ENCODE data around the gene ST6GALNAC6.
A peak's percentile ranks its signal among the peaks of the same experiment; 100 is the strongest.

The ST6GALNAC6 gene

GRCh38 chr9:127903557-127904475 lies 4.4 kb upstream of the ST6GALNAC6 start:
- H3K4me3 ChIP-seq (replicated peaks; ENCODE audit: low read depth, low read length) = no peak overlapping the region
- TF ChIP-seq CTCF (IDR thresholded peaks at IDR 0.05; ENCODE audit: low read length, missing control alignments) = no peak
- DNase-seq (ENCODE audit: low read depth) = no peak

GRCh38 chr9:127898433-127899127 lies 823 bp downstream of the ST6GALNAC6 start:
- TF ChIP-seq CTCF (IDR thresholded peaks at IDR 0.05; ENCODE audit: low read length, missing control alignments) = no peak
- DNase-seq (ENCODE audit: low read depth) = peak; percentile 93
- peak overlapping the region; percentile 90 for H3K4me3 ChIP-seq (replicated peaks; ENCODE audit: low read depth, low read length)

GRCh38 chr9:127897193-127897692 lies 2.2 kb downstream of the ST6GALNAC6 start:
- TF ChIP-seq CTCF (IDR thresholded peaks at IDR 0.05; ENCODE audit: low read length, missing control alignments) = no peak
- DNase-seq (ENCODE audit: low read depth) = peak; percentile 89
- peak overlapping the region; percentile 90 for H3K4me3 ChIP-seq (replicated peaks; ENCODE audit: low read depth, low read length)

- no peak for DNase-seq (ENCODE audit: low read depth)
- TF ChIP-seq CTCF (IDR thresholded peaks at IDR 0.05; ENCODE audit: low read length, missing control alignments) = no peak
- peak overlapping the region; percentile 45 for H3K4me3 ChIP-seq (replicated peaks; ENCODE audit: low read depth, low read length)
Observed at GRCh38 chr9:127896395-127897192, 2.8 kb downstream of the ST6GALNAC6 start.

- H3K4me3 ChIP-seq (replicated peaks; ENCODE audit: low read depth, low read length) = no peak overlapping the region
- no peak for DNase-seq (ENCODE audit: low read depth)
- no peak for TF ChIP-seq CTCF (IDR thresholded peaks at IDR 0.05; ENCODE audit: low read length, missing control alignments)
Observed at GRCh38 chr9:127895811-127896210, 3.6 kb downstream of the ST6GALNAC6 start.

- no peak overlapping the region for H3K4me3 ChIP-seq (replicated peaks; ENCODE audit: low read depth, low read length)
- TF ChIP-seq CTCF (IDR thresholded peaks at IDR 0.05; ENCODE audit: low read length, missing control alignments) = no peak
- no peak for DNase-seq (ENCODE audit: low read depth)
Observed at GRCh38 chr9:127893392-127893791, 6.0 kb downstream of the ST6GALNAC6 start.
